ENCODE data around the gene RHEBL1.

Gene RHEBL1

DNA sequence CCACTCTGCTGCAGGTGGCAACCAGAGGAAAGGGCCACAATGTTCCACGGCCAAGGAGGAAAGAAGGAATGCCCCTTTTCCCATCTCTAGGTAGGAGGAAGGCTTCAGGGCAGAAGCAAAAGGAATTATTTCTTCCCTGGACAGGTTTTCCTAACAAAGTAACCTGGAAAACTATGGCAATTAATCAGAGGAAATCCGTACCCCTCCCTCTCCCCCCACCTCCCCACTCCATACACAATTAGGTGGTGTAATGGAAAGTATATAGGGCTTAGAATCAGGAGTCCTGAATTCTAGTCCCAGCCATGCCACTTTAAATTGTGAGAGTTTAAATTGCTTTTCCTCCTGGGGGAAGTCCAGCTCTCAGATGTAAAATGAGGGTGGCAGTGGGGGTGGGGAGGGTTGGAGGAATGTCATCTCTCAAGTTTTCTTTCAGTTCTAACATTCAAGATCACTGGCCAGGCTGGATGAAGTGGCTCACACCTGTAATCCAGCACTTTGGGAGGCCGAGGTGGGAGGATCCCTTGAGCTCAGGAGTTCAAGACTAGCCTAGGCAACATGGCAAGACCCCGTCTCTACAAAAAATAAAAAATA lies 23.1 kb upstream of the RHEBL1 start:
- ATAC-seq (ENCODE audit: low read depth) (no peak), DNase-seq (ENCODE audit: low spot score) (no peak)
- H3K9me3 ChIP-seq (ENCODE audit: severe bottlenecking): no peaks in the 10 kb centered on the region
- no peaks in the 10 kb centered on the region for H3K36me3 ChIP-seq (ENCODE audit: low read depth)
- H3K27ac ChIP-seq (ENCODE audit: poor library complexity, severe bottlenecking): no peak overlapping the region
- no peak for TF ChIP-seq CTCF (IDR thresholded peaks at IDR 0.05; ENCODE audit: poor library complexity, severe bottlenecking)
- peaks cover under 1% of the 10 kb centered on the region for H3K4me1 ChIP-seq (ENCODE audit: insufficient read depth, poor library complexity, severe bottlenecking)
- H3K27me3 ChIP-seq (ENCODE audit: insufficient read depth, poor library complexity, severe bottlenecking): peaks cover 68% of the 10 kb centered on the region
- no peak overlapping the region for H3K4me3 ChIP-seq (ENCODE audit: severe bottlenecking)

DNA sequence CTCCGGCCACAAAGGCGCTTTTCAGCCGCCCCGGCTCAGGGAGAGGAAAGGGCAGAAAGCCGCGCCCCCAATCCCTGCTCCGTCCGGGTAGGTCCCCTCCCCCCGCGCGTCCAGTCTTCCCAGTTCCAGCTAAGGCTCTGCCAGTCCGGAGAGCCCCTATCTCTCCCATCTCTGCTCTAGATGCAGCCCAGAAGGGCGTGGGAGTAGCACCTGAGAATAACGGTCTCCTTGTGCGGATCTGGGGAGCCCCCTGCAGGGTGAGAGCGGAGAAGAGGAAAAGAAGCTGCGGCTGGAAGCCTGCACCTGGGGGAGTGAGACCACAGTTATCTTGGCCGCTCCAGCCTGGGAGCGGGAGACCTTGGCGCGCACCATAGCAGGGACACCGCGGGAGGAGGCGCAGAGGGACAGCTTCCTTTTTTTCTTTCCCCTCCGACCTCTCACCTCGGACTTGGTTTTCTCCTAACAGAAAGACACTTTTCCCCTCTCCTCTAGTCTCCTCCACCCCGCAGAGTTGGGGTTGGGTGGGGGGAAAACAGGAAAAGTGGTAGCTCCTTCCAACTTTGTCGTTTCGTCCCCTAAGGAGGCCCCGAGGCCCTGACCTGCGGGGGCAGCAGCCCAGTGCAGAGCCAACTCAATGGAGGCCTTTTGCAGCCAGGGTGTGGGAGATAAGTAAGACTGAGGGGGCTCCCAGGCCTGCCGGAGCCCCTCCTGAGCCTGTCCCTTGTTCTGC lies 22.5 kb upstream of the RHEBL1 start:
- ATAC-seq (ENCODE audit: low read depth): peak; percentile 32; the same call in 2 of the 3 replicates
- no peak for DNase-seq (ENCODE audit: low spot score)
- Histone ChIP-seq H3K36me3 (ENCODE audit: low read depth) (no peaks in the 10 kb centered on the region), H3K27ac (ENCODE audit: poor library complexity, severe bottlenecking) (no peak overlapping the region), H3K9me3 (ENCODE audit: severe bottlenecking) (no peaks in the 10 kb centered on the region), H3K27me3 (ENCODE audit: insufficient read depth, poor library complexity, severe bottlenecking) (peaks cover 68% of the 10 kb centered on the region), H3K4me1 (ENCODE audit: insufficient read depth, poor library complexity, severe bottlenecking) (peaks cover 3% of the 10 kb centered on the region), H3K4me3 (ENCODE audit: severe bottlenecking) (no peak overlapping the region)
- TF ChIP-seq CTCF (IDR thresholded peaks at IDR 0.05; ENCODE audit: poor library complexity, severe bottlenecking): peak; percentile 52

DNA sequence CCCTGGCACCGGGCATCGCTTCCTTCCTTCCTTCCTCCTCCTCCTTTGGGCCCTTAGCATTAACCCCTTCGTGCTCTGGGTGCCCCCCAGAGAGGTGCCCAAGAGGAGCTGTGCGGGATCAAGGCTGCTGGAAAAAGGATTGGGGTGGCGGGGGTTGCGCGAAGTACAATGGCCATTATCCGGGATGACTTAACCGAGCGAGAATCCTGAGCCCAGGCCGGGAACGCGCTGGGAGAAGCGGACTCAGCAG lies 22.0 kb upstream of the RHEBL1 start:
- TF ChIP-seq CTCF (IDR thresholded peaks at IDR 0.05; ENCODE audit: poor library complexity, severe bottlenecking): no peak
- DNase-seq (ENCODE audit: low spot score): no peak
- Histone ChIP-seq H3K27ac (ENCODE audit: poor library complexity, severe bottlenecking) (no peak overlapping the region), H3K27me3 (ENCODE audit: insufficient read depth, poor library complexity, severe bottlenecking) (peaks cover 68% of the 10 kb centered on the region), H3K4me1 (ENCODE audit: insufficient read depth, poor library complexity, severe bottlenecking) (peaks cover 3% of the 10 kb centered on the region), H3K4me3 (ENCODE audit: severe bottlenecking) (no peak overlapping the region), H3K9me3 (ENCODE audit: severe bottlenecking) (no peaks in the 10 kb centered on the region), H3K36me3 (ENCODE audit: low read depth) (no peaks in the 10 kb centered on the region)
- ATAC-seq (ENCODE audit: low read depth): peak; percentile 19; the same call in 1 of the 3 replicates

DNA sequence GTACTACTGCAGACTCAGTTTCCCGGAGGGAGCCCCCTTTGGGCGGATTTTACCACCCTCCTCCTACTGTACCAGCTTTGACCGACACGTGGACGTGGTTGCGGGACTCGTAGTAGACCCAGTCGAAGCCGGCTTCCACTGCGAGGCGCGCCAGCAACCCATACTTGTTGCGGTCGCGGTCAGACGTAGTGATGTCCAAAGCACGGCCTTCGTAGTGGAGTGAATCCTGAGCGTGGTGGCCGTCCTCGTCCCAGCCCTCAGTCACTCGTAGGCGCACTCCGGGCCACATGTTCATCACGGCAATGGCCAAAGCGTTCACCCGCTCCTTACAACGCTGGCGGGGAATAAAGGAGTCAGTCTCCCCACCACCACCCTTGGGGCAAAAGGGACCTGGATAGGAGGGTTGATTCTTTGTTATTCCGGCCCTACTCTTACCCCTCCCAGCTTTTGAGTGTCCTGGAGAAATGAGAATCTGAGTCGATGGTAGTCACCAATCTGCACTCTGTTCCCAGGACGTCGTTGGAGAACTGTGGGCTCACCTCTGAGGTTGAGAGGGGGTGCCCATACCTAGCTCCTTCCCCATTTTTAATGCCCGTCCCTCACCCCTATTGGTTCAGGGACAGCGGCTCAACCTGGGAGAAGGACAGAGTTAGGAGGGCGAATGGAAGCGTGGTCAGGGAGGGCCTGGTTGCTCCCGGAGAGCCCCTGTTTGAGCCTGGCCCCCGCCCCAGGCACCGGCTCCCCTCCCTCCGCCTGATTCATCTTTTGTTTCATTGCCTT lies 21.5 kb upstream of the RHEBL1 start:
- Histone ChIP-seq H3K4me1 (ENCODE audit: insufficient read depth, poor library complexity, severe bottlenecking) (peaks cover 3% of the 10 kb centered on the region), H3K27ac (ENCODE audit: poor library complexity, severe bottlenecking) (no peak overlapping the region), H3K9me3 (ENCODE audit: severe bottlenecking) (no peaks in the 10 kb centered on the region), H3K27me3 (ENCODE audit: insufficient read depth, poor library complexity, severe bottlenecking) (peaks cover 68% of the 10 kb centered on the region), H3K4me3 (ENCODE audit: severe bottlenecking) (no peak overlapping the region), H3K36me3 (ENCODE audit: low read depth) (no peaks in the 10 kb centered on the region)
- no peak for ATAC-seq (ENCODE audit: low read depth)
- DNase-seq (ENCODE audit: low spot score): no peak
- TF ChIP-seq CTCF (IDR thresholded peaks at IDR 0.05; ENCODE audit: poor library complexity, severe bottlenecking): no peak
